GM19351 (cell line): ENCODE data around the gene COL16A1.

Source experiments
- ATAC-seq: cut with Tn5 transposase; IDR thresholded peaks from one replicate; pipeline ENCODE4 v1.9.1; 2021; ENCODE audit warnings: mild to moderate bottlenecking, moderate library complexity; ENCODE audit not compliant: unreplicated experiment

Gene COL16A1

DNA sequence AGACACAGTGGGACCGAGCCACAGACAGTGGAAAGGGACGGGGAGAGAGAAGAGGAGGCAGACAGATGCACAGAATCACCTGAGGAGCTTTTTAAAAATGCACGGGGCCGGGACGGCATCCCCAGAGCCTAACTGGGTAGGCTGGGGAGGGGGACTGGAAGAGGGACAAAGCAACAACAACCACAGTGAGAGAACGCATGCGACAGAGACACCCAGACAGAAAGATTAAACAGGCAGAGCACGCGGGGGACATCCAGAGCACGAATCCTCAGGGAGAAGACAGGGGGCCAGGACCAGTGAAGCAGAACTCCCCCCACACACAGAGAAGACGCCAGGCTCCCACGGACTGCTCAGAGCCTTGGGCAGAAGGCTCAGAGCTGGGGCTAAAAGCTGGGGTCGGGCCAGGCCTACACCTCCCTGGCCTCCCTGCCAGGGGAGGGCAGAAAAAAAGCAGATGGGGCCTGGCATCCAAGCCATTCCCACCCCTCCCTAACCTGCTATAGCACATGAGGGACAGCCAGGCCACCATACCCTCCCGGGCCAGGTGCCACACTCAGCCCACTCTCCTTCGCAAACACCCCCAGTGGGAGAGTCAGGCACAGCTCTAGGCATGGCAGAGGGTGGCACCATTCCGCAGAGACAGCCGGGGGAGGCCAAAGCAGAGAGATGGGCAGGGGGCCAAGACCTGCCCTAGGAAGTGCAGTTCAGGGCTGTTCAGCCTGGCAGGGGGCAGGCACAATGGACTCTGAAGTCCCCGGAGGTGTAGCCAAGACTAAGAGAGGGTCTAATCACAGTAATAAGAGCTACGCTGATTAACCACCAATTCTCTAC, 29.8 kb upstream of the COL16A1 start:
- no peak for ATAC-seq

DNA sequence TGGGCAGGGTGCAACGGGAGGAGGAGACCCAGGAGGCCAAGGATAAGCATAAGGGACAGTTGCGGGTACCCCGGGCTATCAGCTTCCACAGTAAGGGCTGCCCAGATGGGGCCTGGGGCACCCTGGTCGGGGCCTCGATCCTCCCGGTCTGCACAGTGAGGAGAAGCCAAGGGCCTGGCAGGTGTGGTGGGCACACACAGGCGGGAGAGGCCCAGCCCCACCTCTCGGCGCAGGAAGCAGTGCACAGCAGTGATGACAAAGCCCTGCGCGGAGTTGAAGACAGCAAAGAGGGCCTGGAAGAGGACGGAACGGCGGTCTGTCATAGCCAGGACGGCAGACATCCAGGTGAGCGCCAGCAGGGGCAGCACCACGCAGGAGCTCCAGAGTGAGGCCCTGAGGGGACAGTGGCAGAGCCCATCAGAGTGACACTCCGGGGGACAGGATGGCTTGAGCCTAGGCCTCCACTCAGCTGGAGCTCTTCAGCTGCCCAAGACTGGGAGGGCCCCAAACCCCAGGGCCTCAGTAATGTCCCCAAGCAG, 29.0 kb upstream of the COL16A1 start:
- no peak for ATAC-seq

DNA sequence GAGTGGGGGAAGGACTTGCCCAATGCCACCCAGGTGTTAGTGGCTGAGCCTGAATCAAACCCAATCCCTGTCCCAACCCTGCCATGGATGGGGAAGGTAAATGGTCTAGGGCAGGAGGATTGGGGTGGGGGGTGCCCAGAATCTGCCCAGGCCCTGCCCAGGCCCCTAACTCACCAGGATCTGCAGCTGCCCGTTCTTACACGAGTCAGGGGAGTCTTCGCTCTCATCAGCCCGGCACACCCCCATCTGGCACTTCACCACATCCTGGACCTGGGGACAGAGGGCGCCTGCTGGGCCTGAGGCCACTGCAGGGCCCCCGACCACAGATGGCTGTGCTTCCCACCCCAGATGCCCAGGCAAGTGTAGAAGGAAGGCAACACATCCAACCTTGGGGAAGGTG, 28.5 kb upstream of the COL16A1 start:
- ATAC-seq = no peak

DNA sequence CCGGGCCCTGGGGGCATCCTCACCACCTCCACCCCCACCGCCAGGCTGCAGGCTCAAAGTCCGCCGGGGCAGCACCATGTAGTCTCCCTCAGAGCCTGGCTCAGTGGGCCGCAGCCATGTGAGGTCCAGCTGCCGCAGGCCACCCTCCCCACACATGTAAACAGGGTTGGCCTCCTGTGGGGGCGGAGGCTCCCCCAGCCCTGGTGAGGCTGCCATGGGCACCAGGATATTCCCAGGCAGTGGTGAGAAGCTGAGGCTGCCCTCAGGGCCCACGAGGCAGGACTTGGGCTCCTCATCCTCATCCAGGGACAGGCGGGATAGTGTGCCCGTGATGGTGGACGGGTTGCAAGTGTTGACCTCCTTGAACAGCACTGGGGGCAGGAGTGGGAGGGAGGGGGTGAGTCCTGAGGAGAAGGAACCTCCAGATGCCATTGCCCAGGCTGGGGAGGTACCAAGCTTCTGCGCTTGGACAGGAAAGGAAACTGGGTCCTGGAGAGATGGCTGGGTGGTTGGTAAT, 27.3 kb upstream of the COL16A1 start:
- no peak for ATAC-seq

DNA sequence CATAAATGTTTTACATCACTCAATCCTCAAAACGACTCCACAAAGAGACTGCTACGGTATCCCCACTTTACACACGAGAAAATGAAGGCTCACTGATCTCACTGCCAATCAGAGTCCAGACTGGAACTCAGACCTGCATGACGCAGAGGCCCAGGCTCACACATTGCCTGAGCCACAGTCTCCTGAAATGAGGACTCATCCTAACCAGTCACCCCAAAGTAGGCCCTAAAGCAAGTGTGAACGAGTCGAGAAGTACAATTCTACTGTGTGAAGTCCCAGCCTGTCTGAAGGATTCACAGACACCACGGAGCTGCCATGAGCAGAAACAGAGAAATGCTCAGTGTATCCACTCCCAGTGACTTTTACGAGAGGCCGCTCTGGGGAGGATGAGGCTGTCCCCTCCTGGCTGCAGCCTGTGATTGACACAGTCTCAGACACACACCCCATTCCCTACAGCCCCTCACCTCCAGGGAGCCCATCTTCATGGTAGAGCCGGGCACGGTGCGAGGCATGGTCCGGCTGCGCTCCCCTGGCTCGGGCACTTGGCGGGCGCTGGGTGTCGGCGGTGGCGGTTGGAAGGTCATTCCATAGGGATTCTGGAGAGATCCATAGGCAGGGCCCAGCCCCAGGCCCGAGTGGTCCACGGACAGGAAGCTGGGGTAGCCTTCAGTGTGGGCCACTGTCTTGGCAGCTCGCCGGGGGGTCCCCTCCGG, 26.7 kb upstream of the COL16A1 start:
- no peak for ATAC-seq

DNA sequence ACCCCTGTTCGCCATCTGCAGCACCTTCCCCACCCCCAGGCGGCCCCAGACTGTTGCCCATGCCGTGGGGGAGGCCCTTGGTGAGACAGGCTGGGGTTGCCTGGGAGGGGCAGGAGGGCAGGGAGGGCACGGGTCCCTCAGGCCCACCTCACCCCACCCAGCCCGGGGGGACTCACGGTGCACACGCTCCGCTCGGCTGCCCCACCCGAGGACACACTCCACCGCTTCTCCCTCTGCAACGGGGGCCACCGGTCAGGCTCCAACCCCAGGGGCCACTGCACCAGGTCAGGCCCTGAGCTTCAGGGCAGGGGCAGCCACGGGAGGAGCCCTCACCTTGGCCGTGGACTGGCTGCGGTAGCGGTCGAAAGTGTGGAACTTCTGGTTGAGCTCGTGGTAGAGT, 24.0 kb upstream of the COL16A1 start:
- no peak for ATAC-seq

DNA sequence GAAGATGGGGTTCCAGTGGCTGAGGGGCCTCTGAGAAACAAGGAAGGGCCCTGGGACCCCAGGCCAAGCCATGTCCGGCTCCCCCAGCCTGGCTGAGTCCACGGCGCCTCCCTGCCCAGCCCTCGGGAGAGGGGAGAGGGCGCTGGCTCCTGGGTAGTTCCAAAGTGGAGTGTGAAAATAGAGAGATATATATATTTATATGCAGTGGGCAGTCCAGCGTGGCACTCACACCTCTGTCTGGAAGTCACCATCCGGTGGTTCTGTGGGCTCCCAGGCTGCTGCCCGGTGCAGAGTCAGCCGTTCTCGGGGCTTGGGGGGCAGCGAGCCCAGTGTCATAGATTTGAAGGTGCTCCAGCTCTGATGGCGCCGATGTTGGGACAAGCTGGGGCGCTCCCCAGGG, 23.4 kb upstream of the COL16A1 start:
- ATAC-seq = no peak

DNA sequence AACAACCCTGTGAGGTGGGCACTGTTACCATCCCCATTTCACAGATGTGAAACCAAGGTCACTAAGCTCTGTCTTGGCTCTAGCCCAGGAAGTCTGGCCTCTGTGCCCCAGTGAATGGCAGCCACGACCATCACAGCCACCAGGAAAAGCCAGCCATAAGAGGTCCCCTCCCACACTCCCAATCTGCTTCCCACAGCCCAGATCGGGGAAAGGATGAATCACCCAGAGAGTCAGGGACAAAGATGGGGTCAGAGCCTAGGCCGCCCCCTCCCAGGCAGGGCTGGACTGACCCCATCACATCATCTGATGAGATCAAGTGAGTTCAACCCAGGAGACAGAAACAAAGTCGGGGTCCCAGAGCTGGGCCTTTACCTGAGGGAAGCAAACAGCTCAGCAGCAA, 22.9 kb upstream of the COL16A1 start:
- no peak for ATAC-seq

DNA sequence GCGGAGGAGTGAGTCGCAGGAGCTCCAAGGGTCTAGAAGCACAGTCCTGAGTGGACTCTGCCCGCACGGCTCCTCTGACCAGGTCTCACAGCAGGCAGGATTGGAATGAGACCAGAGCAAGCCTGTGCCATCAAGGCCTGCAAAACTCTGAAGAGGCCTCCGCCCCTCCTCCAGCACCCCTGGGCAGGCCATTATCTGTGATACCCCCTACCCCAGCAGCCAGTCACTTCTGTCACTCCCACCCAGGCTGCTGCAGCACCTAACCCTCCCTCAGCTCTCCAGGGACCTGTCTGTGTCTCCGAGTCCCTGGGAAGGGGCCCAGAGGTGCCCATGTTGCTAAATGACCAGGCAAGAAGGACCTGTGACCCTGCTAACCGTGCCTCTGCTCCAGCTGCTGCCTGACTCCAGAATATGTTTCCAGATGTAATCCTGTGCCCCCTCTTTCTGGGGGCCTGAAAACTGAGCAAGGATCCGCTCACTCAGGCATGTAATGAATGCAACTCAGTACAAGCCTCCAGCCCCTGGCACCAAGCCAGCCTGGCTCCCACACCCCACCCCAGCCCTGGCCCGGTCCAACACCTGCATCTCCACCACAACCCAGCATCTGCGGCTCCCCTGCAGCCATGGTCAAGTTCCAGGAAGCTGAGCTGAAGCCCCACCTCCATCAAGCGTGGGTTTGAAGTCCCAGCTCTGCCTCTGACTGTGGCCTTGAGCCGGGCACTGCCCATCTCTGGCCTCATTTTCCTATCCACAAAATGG, 22.1 kb upstream of the COL16A1 start:
- no peak for ATAC-seq

DNA sequence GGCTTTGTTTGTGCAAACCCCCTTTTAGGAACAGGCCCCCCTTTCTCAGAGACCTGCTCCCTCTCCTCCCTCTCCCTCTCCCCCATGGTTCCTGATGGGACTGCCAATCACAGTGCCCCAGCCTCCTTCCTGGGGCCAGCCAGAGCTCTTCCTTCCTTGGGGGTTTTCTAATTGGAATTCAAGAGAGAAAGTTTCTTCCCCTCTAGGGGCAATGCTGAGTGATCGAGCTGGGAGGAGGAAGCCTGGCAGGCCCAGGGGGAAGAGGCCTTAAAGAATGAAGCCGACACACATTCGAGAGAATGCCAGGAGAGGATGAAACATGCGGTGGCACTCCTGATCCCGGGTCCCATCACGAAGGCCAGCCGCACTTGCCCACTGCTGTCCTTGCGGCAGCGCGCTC, 21.3 kb upstream of the COL16A1 start:
- no peak for ATAC-seq

DNA sequence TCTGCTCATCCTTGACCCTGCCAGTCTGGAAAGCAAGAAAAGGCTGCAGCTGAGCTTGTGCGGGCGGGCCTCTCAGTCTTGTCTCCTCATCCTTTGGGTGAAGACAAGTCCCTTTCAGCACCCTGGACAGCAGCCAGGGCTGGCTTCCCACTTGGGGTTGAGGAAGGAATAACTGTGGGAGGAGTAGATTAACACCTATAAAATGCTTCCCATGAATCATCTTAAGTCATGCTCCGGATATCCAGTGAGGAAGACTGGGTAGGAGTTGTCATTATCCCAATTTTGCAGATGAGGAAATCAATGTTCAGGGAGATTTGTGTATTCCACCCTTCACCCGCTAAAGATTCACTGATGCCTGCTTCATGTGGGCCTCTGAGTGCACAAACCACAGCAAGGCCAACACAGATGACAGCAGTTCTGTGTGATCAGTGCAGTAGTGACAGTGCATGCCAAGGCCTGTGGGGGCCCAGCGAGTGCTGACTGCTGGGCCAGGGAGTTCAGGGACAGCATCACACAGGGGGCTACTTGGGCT, 20.1 kb upstream of the COL16A1 start:
- no peak for ATAC-seq

DNA sequence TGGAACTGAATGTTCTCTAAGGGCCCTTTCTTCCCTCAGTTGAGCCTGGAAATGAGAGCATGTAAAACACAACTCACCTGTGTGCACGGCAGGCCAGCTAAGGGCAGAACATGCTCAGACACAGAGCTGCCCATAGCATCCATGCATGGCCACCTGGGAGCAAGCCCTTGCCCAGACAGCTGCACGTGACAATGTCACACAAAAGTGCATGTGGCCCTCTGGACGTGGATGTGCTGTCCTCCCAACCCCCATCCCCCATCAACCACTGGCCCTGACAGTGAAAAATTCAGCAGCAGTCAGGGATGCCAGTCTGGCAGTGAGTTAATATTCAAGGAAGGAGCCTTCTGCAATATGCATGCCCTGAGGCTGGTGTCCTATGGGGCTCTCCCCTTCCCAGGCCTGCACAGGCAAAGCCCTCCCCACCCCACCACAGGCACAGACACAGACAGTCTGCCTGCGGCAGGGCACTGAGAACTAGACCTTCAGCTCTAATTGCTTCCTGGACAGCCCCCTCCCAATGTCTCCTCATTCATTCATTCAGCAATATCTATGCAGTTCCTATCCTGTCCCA, 14.6 kb upstream of the COL16A1 start:
- no peak for ATAC-seq

DNA sequence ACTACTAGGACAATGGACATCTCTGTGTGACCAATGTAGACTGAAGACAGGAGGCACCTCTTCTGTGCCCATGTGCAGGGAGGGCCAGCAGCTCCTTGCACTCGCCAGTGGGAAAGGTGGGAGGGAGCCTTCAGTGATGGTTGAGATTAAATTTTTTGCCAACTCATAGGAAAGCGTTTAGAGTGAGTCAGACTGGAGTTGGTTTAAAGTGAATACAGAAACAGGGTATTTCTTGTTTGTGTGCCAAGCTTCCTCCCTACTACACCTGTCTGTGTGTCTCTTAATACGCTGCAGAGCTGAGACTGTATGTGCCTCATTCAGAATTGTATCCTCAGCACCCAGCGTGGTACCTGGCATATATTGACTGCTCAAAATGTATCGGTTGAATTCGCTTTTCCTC, 13.5 kb upstream of the COL16A1 start:
- ATAC-seq = no peak

DNA sequence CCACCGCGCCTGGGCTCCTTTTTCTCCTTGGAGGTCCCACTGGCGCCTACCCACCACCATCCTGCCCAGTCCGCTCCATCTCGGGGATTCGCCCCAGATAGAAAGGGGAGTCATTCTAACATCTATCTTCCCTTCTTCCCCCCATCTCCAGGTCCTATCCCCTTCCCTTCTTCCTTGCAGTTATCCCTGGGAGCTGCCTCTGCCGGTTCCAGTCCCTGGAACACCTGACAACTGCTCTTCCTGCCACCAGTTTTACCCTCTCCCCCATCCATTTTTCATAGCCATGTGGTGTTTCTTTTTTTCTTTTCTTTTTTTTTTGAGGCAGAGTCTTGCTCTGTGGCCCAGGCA, 12.0 kb upstream of the COL16A1 start:
- ATAC-seq = no peak

DNA sequence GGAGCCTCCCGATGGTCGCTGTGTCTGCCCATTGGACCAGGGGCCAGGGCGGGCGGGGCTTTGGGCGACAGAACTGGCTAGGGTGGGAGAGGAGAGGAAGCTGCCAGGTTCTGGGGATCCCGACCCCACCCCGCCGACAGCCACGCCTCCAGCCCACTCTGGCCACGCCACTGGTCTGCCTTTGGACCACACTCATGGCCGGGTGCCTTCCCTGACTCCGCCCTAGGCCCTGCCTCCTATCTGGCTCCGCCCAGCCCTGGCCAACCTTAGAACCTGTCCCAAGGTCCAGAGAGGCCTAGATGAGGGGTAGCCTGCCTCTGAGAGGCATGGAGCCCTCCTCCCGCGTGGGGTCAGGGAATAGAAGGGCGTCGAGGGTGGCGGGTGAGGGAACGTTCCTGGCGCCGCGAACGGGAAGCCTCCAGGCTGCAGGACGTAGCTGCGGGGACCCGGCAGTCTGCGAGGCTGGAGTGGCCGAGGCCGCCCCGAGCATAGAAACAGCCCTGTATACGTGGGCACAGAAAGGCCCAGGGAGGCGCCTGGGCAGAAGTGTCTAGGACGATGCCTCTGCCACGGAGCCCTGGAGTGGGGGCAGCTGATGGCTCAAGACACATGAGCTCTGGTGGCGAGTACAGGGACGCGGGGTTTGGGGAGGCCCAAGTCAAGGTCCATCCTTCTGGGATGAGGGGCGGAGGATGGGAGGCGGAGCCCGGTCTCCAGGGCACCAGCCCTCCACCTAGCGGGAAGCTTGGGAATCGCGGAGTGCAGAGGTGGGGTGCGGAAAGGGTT, 11.5 kb upstream of the COL16A1 start:
- ATAC-seq = peak; percentile 66

DNA sequence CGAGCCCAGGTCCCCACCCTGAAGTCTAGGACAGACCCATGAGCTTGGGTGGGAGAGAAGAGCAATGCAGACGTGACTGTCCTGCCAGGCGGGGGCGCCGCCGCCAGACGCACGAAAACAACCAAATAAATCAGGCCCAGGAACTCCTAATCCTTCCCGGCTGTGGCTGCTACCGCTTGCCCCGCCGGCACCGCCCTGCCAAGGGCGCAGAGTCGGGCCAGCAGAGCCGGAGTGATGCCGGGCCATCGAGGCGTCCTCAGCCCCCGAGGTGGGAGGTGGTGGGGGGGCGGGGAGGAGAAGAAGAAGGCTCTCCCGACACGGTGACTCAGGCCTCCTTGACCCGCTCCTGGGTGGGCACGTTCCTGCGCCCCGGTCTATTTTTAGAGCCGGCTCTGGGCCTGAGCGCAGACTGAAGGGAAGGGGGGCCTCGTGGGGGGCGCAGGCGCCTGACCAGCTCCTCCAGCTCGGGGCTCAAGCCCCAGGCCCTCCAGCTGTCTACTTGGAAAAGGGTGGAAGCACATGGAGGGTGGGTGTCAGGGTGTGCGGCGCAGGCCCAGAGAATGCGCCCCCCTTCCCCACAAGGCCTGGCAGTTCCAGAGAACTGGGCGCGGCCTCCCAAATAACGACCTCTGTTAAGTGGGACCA, 10.7 kb upstream of the COL16A1 start:
- no peak for ATAC-seq

DNA sequence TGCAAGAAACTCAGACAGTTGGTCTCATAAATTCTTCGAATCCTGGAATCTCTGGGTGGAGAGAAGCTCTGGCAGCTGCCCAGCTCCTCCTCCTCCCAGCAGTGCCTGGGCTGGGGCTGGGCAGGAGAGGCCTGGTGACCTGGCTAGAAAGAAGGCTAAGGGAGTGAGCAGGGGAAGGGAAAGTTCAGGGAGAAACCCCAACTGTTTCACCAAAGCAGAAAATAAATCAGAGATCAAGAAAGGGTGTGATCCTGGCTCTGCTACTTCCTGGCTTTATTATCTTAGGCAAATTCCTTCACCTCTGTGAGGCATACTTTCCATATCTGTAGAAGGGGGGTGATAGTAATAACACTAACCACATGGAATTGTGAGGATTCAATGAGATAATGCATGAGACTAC, 8.8 kb upstream of the COL16A1 start:
- no peak for ATAC-seq

DNA sequence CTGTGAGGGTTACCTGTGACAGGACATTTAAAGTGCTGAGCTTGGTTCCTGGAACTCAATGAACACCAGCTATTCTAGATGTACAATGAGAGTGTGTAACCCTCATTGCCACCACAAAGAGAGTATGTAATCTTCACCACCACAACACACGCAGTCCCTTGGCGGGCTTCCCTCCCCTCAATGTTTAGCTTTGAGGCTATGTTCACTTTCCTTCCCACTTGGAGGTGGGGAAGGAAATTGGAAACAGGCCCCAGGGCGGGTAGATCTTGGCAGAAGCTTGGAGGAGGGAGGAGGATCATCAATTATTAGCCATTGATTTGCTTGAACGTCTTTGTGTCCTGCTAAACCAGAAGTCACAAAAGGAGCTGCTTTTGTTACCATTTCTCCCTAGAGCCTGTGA, 8.3 kb upstream of the COL16A1 start:
- no peak for ATAC-seq

DNA sequence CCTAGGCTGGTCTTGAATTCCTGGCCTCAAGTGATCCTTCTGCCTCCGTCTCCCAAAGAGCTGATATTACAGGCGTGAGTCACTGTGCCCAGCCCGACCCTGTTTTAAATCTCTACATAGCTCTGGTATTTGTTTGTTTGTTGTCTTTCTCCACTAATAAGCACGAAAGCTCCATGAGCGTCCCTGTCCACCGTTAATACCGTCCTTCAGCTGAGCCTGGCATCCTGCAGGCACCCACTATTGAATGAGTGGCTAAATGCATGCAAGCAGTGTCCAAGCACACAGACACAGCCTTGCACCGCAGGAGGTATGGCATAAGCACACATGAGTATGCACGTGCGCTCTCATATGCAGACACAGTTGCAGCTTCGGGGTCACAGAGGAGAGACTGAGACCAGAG, 4.5 kb upstream of the COL16A1 start:
- no peak for ATAC-seq

DNA sequence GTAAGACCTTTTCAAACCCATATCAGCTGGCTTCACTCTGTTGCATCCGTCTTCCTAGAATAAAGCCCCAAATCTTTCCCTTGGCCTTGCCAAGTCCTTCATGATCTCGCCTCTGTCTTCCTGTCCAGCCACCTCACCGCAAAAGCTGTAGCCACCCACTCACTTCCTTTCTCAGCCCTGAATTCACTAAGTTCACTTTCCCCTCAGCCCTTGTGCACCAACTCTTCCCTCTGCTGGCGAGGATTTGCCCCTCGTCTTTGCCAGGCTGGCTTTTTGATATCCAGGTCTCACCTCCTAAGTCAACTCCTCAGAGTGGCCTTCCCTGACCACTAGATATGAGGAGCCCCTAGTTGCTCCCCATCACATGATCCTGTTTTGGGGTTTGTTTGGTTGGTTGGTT, 3.9 kb upstream of the COL16A1 start:
- no peak for ATAC-seq
